ENCODE results near the gene SVBP.

The SVBP gene

GRCh38 chr1:42848823-42849537, 31.8 kb upstream of the SVBP start:
- no peaks in the 10 kb centered on the region for H3K9me3 ChIP-seq (ENCODE audit: severe bottlenecking)
- no peaks in the 10 kb centered on the region for H3K27me3 ChIP-seq (ENCODE audit: insufficient read depth, poor library complexity, severe bottlenecking)
- DNase-seq (ENCODE audit: low spot score) (no peak), ATAC-seq (ENCODE audit: low read depth) (no peak)
- no peak overlapping the region for H3K27ac ChIP-seq (ENCODE audit: poor library complexity, severe bottlenecking)
- H3K36me3 ChIP-seq (ENCODE audit: low read depth): peaks cover 11% of the 10 kb centered on the region; the same call in 1 of the 2 replicates
- no peak overlapping the region for H3K4me3 ChIP-seq (ENCODE audit: severe bottlenecking)
- H3K4me1 ChIP-seq (ENCODE audit: insufficient read depth, poor library complexity, severe bottlenecking): peaks cover 8% of the 10 kb centered on the region
- TF ChIP-seq CTCF (IDR thresholded peaks at IDR 0.05; ENCODE audit: poor library complexity, severe bottlenecking): no peak

GRCh38 chr1:42847721-42848460, 30.7 kb upstream of the SVBP start:
- H3K27me3 ChIP-seq (ENCODE audit: insufficient read depth, poor library complexity, severe bottlenecking): no peaks in the 10 kb centered on the region
- no peak for ATAC-seq (ENCODE audit: low read depth)
- H3K4me3 ChIP-seq (ENCODE audit: severe bottlenecking): no peak overlapping the region
- peaks cover 11% of the 10 kb centered on the region; the same call in 1 of the 2 replicates for H3K36me3 ChIP-seq (ENCODE audit: low read depth)
- H3K4me1 ChIP-seq (ENCODE audit: insufficient read depth, poor library complexity, severe bottlenecking): peaks cover 8% of the 10 kb centered on the region
- no peak for DNase-seq (ENCODE audit: low spot score)
- no peaks in the 10 kb centered on the region for H3K9me3 ChIP-seq (ENCODE audit: severe bottlenecking)
- TF ChIP-seq CTCF (IDR thresholded peaks at IDR 0.05; ENCODE audit: poor library complexity, severe bottlenecking): no peak
- H3K27ac ChIP-seq (ENCODE audit: poor library complexity, severe bottlenecking): no peak overlapping the region

GRCh38 chr1:42847111-42847595, 30.0 kb upstream of the SVBP start:
- DNase-seq (ENCODE audit: low spot score) (no peak), ATAC-seq (ENCODE audit: low read depth) (no peak)
- H3K27ac ChIP-seq (ENCODE audit: poor library complexity, severe bottlenecking): no peak overlapping the region
- no peaks in the 10 kb centered on the region for H3K27me3 ChIP-seq (ENCODE audit: insufficient read depth, poor library complexity, severe bottlenecking)
- H3K36me3 ChIP-seq (ENCODE audit: low read depth): peaks cover 11% of the 10 kb centered on the region; the same call in 1 of the 2 replicates
- no peaks in the 10 kb centered on the region for H3K9me3 ChIP-seq (ENCODE audit: severe bottlenecking)
- peaks cover 8% of the 10 kb centered on the region for H3K4me1 ChIP-seq (ENCODE audit: insufficient read depth, poor library complexity, severe bottlenecking)
- TF ChIP-seq CTCF (IDR thresholded peaks at IDR 0.05; ENCODE audit: poor library complexity, severe bottlenecking): no peak
- peak overlapping the region; percentile 57 for H3K4me3 ChIP-seq (ENCODE audit: severe bottlenecking)

GRCh38 chr1:42846257-42847110, 29.3 kb upstream of the SVBP start, which contains the start of gene ZNF691:
ZNF691 (plus strand) TSS chr1:42846613; CDS start chr1:42849659, 3,046 bp downstream.
- peak; percentile 99 for ATAC-seq (ENCODE audit: low read depth)
- peak; percentile 49 for TF ChIP-seq CTCF (IDR thresholded peaks at IDR 0.05; ENCODE audit: poor library complexity, severe bottlenecking)
- H3K27ac ChIP-seq (ENCODE audit: poor library complexity, severe bottlenecking): no peak within 1 kb of the TSS

More at GRCh38 chr1:42846257-42847110, 29.3 kb upstream of the SVBP start, which contains the start of gene ZNF691:
- peak within 1 kb of the TSS; percentile 57 for H3K4me3 ChIP-seq (ENCODE audit: severe bottlenecking)
- H3K9me3 ChIP-seq (ENCODE audit: severe bottlenecking): no peaks in the 10 kb centered on the region
- H3K27me3 ChIP-seq (ENCODE audit: insufficient read depth, poor library complexity, severe bottlenecking): no peaks in the 10 kb centered on the region
- peak; percentile 92 for DNase-seq (ENCODE audit: low spot score)
- H3K4me1 ChIP-seq (ENCODE audit: insufficient read depth, poor library complexity, severe bottlenecking): peaks cover 8% of the 10 kb centered on the region
- peaks cover 11% of the 10 kb centered on the region; the same call in 1 of the 2 replicates for H3K36me3 ChIP-seq (ENCODE audit: low read depth)

Measured in RWPE2 (cell line).